Hepatocyte (in vitro differentiated cells): ENCODE measurements around the gene DHRS4.

Experiments used
- EZH2 ChIP-seq: fragments of 200-600 bp; sonication (generic); IDR thresholded peaks from 2 replicates; pipeline ENCODE4 v1.6.1; 2016; ENCODE audit warnings: antibody characterized with exemption, mild to moderate bottlenecking, borderline replicate concordance
- TF ChIP-seq, protein P1 (sequence below): fragments of 200-600 bp; sonication (generic); IDR thresholded peaks from 2 replicates; pipeline ENCODE4 v1.5.1; 2016; ENCODE audit warnings: antibody characterized with exemption, mild to moderate bottlenecking; ENCODE audit not compliant: poor library complexity

DNA sequence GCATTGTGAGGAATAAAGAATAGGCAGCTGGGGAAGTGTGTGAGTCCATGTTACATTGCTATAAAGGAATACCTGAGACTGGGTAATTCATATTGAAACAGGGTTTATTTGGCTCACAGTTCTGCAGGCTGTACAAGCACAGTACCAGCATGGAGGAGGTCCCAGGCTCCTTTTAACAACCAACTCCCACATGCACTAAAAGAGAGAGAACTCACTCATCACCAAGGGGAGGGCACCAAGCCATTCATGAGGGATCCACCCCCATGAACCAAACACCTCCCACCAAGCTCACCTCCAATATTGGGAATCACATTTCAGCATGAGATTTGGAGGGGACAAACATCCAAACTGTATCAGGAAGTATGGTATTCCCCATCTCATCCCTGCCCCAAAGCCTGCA lies 11.9 kb upstream of the DHRS4 start:
- TF ChIP-seq EZH2, result no peak
- TF ChIP-seq, protein P1, sequence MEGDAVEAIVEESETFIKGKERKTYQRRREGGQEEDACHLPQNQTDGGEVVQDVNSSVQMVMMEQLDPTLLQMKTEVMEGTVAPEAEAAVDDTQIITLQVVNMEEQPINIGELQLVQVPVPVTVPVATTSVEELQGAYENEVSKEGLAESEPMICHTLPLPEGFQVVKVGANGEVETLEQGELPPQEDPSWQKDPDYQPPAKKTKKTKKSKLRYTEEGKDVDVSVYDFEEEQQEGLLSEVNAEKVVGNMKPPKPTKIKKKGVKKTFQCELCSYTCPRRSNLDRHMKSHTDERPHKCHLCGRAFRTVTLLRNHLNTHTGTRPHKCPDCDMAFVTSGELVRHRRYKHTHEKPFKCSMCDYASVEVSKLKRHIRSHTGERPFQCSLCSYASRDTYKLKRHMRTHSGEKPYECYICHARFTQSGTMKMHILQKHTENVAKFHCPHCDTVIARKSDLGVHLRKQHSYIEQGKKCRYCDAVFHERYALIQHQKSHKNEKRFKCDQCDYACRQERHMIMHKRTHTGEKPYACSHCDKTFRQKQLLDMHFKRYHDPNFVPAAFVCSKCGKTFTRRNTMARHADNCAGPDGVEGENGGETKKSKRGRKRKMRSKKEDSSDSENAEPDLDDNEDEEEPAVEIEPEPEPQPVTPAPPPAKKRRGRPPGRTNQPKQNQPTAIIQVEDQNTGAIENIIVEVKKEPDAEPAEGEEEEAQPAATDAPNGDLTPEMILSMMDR, result no peak
